T-cell (primary cell): ENCODE results near the gene ZNF778. TPM values are rescaled to one million over a fixed set of nuclear protein-coding genes. Genes with fewer than 3 reads are reported as not detected.

Source experiments
- ATAC-seq, 4 experiments: fragments of 200-7000 bp in 3 of 4; fragments of 150-1000 bp in 1 of 4; cut with Tn5 transposase; replicated peaks in 1 of 4; 1 replicate in 3 of 4; 2 replicates in 1 of 4; pipeline ENCODE4 v1.10.0; 2021; ENCODE audit warnings: moderate library complexity in 3 of 4, mild to moderate bottlenecking in 2 of 4, moderate number of reproducible peaks in 1 of 4
- CTCF ChIA-PET, 2 donors: fragments of 300-600 bp; sonication (Branson Sonifier 250); formaldehyde crosslinking; loops; one replicate each; lab custom pipeline; 2022; ENCODE audit warnings: antibody characterized with exemption in 2 of 2; lab: Charles Lee
- POLR2A ChIA-PET, 2 donors: fragments of 300-600 bp; sonication (Branson Sonifier 250); formaldehyde crosslinking; loops; one replicate each; lab custom pipeline; 2022; ENCODE audit warnings: antibody characterized with exemption in 2 of 2; lab: Charles Lee
- DNase-seq, 35 experiments: peaks; one replicate each; pipeline versions ENCODE4 v3.0.0 to v3.0.0-alpha.2; 2013 to 2023
- H3K27ac ChIP-seq: one replicate; pipeline ENCODE4 v1.5.1; 2013; ENCODE audit warnings: low read length
- H3K27me3 ChIP-seq, 2 experiments: replicated peaks in 1 of 2; 1 replicate in 1 of 2; 2 replicates in 1 of 2; pipeline versions ENCODE4 v1.6.1 to v1.7.0; 2013; ENCODE audit warnings: low read length in 1 of 2, mixed read lengths in 1 of 2; ENCODE audit not compliant: control insufficient read depth in 2 of 2, insufficient read depth in 2 of 2; ENCODE audit errors: extremely low read depth in 1 of 2
- H3K36me3 ChIP-seq, 2 donors: 1 replicate in 1 of 2; 2 replicates in 1 of 2; pipeline versions ENCODE4 v1.6.1 to v1.7.0; 2013; ENCODE audit warnings: low read length in 1 of 2; ENCODE audit not compliant: control insufficient read depth in 2 of 2, insufficient read depth in 1 of 2; ENCODE audit errors: extremely low read depth in 1 of 2
- H3K4me1 ChIP-seq, 2 experiments: 1 replicate in 1 of 2; 2 replicates in 1 of 2; pipeline versions ENCODE4 v1.6.1 to v1.7.0; 2013; ENCODE audit warnings: low read length in 2 of 2, mixed read lengths in 1 of 2; ENCODE audit not compliant: insufficient read depth in 2 of 2, control insufficient read depth in 1 of 2; ENCODE audit errors: extremely low read depth in 1 of 2
- H3K4me3 ChIP-seq, 2 donors: 1 replicate in 1 of 2; 2 replicates in 1 of 2; pipeline versions ENCODE4 v1.5.1 to v1.7.0; 2013; ENCODE audit warnings: mild to moderate bottlenecking in 2 of 2, low read length in 1 of 2, moderate library complexity in 1 of 2; ENCODE audit not compliant: control insufficient read depth in 1 of 2; ENCODE audit errors: extremely low read depth in 1 of 2
- H3K9me3 ChIP-seq: 2 replicates; pipeline ENCODE4 v1.7.0; 2013
- H3K27ac Mint-ChIP-seq, 2 donors: one replicate each; pipeline ENCODE4 v1.8.0; 2020 to 2021; ENCODE audit warnings: mild to moderate bottlenecking in 2 of 2, mixed read lengths in 2 of 2
- H3K27me3 Mint-ChIP-seq, 2 donors: one replicate each; pipeline ENCODE4 v1.8.0; 2021 to 2022; ENCODE audit warnings: mixed read lengths in 2 of 2
- H3K36me3 Mint-ChIP-seq: one replicate; pipeline ENCODE4 v1.8.0; 2021; ENCODE audit warnings: mixed read lengths
- H3K4me1 Mint-ChIP-seq, 3 donors: one replicate each; pipeline ENCODE4 v1.8.0; 2020 to 2022; ENCODE audit warnings: mixed read lengths in 3 of 3, mild to moderate bottlenecking in 1 of 3
- H3K4me3 Mint-ChIP-seq, 3 donors: one replicate each; pipeline ENCODE4 v1.8.0; 2020 to 2022; ENCODE audit warnings: mild to moderate bottlenecking in 3 of 3, mixed read lengths in 3 of 3, moderate library complexity in 3 of 3
- H3K9me3 Mint-ChIP-seq, 3 donors: one replicate each; pipeline ENCODE4 v1.8.0; 2020 to 2022; ENCODE audit warnings: mixed read lengths in 3 of 3
- WGBS: methylation state at CpG from one replicate; pipeline ENCODE4 v1.1.5; 2013; ENCODE audit warnings: missing lambda C conversion rate; ENCODE audit not compliant: insufficient coverage; 5-methylcytosine and 5-hydroxymethylcytosine counted together
- total RNA-seq, 35 experiments: library from RNA in 6 of 35; stranded (reverse) in 6 of 35; fragments of 120-200 nt in 1 of 35; gene quantifications; one replicate each; pipeline versions ENCODE4 v1.2.1 to v1.2.4 and lab custom pipeline; 2013 to 2026

Gene ZNF778
- total RNA-seq, 5 donors from 2014 or later (not counting 1 experiment from before 2014, with no cell fraction given): 6.0 to 16.3 (median 13.6) TPM

DNA sequence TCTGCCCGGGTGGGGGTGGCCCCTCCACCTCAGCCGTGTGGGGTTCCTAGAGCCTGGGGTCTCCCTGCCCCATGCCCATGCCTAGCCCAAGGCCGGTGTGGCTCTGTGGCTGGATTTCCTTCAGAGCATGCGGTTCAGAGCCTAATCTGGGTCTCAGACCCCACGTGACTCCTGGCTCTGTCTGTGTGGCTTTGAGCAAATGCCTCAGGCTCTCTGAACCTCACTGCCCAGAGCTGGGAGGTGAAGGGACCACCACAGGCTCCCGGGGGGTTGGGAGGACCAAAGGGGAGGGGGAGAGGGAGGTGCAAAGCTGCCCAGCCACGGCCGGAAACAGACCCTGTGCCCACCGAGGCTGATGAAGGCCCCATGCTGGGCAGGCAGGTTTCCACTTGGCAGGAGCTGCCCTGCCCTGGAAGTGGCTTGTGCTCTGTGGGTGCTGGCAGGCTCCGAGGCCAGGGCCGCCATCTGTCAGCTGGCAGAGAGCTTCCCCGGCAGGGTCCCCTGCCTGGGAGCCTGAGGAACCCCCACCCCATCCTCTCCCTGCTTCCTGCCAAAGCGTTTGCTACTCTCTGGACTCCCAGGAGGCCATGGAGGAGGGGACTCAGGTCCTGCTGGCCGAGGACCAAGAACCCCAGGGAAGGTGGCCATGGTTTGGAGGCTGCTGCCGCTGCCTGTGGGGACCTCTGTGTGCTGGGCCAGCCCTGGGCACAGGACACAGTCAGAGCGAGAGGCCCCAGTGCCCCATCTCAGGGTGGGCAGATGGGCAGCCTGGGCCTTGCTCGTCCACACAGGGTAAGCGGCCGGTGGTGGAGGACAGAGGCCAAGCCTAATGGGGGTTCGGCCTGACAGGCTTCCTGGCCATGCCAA is 42.0 kb upstream of the ZNF778 start:
- Histone ChIP-seq H3K27ac (no peak overlapping the region), H3K36me3 (no peaks in the 10 kb centered on the region), H3K27me3 (peaks cover 0 to 19% of the 10 kb centered on the region in 2 experiments), H3K4me3 (no peak overlapping the region), H3K9me3 (no peaks in the 10 kb centered on the region), H3K4me1 (peaks cover 5 to 15% of the 10 kb centered on the region in 2 experiments)
- POLR2A ChIA-PET: no interaction called here
- Mint-ChIP-seq H3K4me1 (peaks cover 5 to 7% (median 6%) of the 10 kb centered on the region in 3 donors), H3K4me3 (no peak overlapping the region), H3K36me3 (no peaks in the 10 kb centered on the region), H3K9me3 (no peaks in the 10 kb centered on the region), H3K27ac (no peak overlapping the region), H3K27me3 (peaks cover 0 to 1% of the 10 kb centered on the region in 2 donors)
- ATAC-seq (no peak), DNase-seq (no peak)
- CTCF ChIA-PET: no interaction called here
- 55% methylated on average over 18 of the region's 20 CpGs for WGBS

DNA sequence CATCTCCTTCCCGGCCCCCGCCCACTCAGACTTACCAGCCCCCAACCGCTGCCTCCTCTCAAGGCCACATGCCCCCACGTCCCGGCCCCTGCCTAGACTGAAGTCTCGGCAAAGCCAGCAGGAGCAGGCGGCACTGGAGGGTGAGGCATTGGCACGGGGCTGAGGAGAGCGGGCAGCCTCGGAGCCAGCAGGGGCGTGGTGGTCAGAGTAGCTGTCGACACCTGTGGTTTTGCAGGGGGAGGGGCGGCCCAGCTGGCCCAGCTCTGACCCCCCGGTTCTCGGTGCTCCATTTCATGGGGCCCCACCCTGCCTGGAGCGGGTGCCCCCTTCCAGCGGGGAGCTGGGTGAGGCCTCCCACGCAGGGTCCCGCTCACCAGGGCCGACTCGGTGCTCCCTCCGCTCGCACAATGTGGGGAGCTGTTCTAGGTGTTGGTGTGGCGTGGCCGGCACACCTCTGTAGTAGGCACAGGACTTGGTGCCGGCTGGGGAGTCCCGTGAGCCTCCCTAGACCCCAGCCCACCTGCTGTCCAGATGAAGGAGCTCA is 41.3 kb upstream of the ZNF778 start:
- Histone ChIP-seq H3K4me3 (no peak overlapping the region), H3K27ac (no peak overlapping the region), H3K4me1 (peaks cover 0 to 10% of the 10 kb centered on the region in 2 experiments), H3K27me3 (peaks cover 0 to 15% of the 10 kb centered on the region in 2 experiments), H3K36me3 (no peaks in the 10 kb centered on the region), H3K9me3 (no peaks in the 10 kb centered on the region)
- POLR2A ChIA-PET: no interaction called here
- H3K36me3 Mint-ChIP-seq: no peaks in the 10 kb centered on the region
- H3K4me3 Mint-ChIP-seq: no peak overlapping the region
- H3K27ac Mint-ChIP-seq: no peak overlapping the region
- peaks cover 2 to 4% (median 3%) of the 10 kb centered on the region in 3 donors for H3K4me1 Mint-ChIP-seq
- no peaks in the 10 kb centered on the region for H3K27me3 Mint-ChIP-seq
- no peaks in the 10 kb centered on the region for H3K9me3 Mint-ChIP-seq
- DNase-seq (no peak), ATAC-seq (no peak)
- 84% methylated on average over 18 of the region's 27 CpGs for WGBS
- CTCF ChIA-PET: interaction anchor here in 1 of 2 donors (0.6 kb wide), 1 partner anchor 164 kb away, joined by 9 read pairs; no protein-coding TSS in a partner anchor

DNA sequence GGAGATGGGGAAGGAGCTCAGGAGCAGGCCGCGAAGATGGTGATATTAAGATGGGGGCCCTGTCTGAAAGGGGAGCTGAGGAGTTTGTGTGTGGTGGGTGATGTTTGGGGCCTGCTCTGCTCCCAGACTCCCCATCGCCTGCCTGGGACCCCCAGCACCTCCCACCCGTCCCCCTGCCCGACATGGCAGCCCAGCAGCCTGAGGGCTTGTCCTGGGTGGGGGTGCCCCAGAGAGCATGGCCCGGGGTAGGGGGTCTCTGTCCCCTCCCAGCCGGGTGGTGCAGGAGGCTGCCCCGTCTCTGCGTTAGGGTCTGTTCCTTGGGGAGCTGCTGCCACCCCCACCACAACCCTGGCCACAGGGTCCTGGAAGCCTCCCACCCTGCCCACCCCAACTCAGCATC is 40.8 kb upstream of the ZNF778 start:
- POLR2A ChIA-PET: no interaction called here
- DNase-seq: no peak
- Histone ChIP-seq H3K27me3 (peaks cover 0 to 18% of the 10 kb centered on the region in 2 experiments), H3K9me3 (no peaks in the 10 kb centered on the region), H3K27ac (no peak overlapping the region), H3K36me3 (no peaks in the 10 kb centered on the region), H3K4me1 (peaks cover 0 to 9% of the 10 kb centered on the region in 2 experiments), H3K4me3 (no peak overlapping the region)
- no peak for ATAC-seq
- 98% methylated on average over 6 of the region's 9 CpGs for WGBS
- Mint-ChIP-seq H3K27me3 (no peaks in the 10 kb centered on the region), H3K4me3 (no peak overlapping the region), H3K9me3 (no peaks in the 10 kb centered on the region), H3K4me1 (peaks cover 4 to 8% (median 6%) of the 10 kb centered on the region in 3 donors), H3K36me3 (no peaks in the 10 kb centered on the region), H3K27ac (no peak overlapping the region)
- CTCF ChIA-PET: interaction anchor here in 1 of 2 donors (0.6 kb wide), 1 partner anchor 164 kb away, joined by 9 read pairs; no protein-coding TSS in a partner anchor

DNA sequence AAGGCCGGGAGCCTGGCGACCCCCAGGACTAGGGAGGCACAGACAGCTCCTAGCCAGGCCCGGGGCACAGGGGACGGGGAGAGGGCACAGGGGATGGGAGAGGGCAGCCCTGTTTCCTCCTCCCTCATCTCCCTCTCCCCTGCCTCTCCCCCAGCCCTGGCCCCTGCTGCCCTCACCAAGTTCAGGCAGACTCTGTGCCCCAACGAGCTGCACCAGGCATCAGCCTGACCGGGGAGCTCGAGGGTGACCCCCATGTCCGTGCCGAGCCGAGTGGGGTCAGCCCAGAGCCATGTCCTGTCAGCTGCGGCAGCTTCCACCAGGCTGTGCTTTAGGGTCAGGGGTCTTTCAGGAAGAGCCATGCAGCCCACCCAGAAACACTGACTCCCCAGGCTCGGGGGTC is 40.0 kb upstream of the ZNF778 start:
- ChIA-PET POLR2A (no interaction called here), CTCF (no interaction called here)
- 79% methylated on average over 8 of the region's 12 CpGs for WGBS
- DNase-seq (no peak), ATAC-seq (no peak)
- no peaks in the 10 kb centered on the region for H3K9me3 ChIP-seq
- Mint-ChIP-seq H3K36me3 (no peaks in the 10 kb centered on the region), H3K27me3 (no peaks in the 10 kb centered on the region), H3K9me3 (no peaks in the 10 kb centered on the region), H3K4me3 (no peak overlapping the region), H3K27ac (no peak overlapping the region), H3K4me1 (peaks cover 4 to 11% (median 7%) of the 10 kb centered on the region in 3 donors)
- H3K27ac ChIP-seq: no peak overlapping the region
- H3K27me3 ChIP-seq: peaks cover 0 to 18% of the 10 kb centered on the region in 2 experiments
- no peaks in the 10 kb centered on the region for H3K36me3 ChIP-seq
- H3K4me1 ChIP-seq: peaks cover 0 to 8% of the 10 kb centered on the region in 2 experiments
- no peak overlapping the region for H3K4me3 ChIP-seq

DNA sequence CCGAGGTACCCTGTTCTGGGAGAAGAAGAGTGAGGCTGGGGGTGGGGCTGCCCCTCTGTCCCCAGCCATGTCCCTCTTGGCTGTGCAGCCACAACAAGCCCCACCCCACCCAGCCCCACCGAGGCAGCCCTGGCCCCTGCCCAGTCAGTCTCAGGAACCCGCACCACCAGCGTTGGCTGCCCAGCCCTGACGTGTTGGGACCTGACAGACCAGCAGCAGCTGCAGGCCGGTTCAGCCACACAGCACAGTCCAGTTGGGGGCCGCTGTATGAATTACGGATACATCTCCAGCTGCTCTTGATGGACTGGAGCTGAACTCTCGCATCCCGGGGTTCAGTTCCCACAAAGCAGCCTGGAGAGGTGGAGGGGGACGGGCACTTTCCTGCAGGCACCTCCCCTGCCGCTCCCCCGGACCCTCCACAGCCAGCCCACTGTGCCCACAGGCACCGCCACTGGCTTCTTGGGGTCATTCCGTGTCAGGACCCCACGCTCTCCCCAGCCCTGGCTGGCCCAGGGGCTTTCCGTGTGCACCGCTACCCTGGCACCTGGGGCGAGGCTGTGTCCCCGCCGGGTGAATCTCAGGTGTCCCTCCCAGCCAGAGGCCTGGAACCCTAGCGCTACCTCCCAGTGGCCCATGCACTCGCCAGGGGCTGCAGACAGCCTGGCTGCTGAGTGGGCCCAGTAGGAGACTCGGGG is 38.9 kb upstream of the ZNF778 start:
- H3K36me3 ChIP-seq: no peaks in the 10 kb centered on the region
- peaks cover 0 to 18% of the 10 kb centered on the region in 2 experiments for H3K27me3 ChIP-seq
- Mint-ChIP-seq H3K4me3 (no peak overlapping the region), H3K4me1 (peaks cover 6 to 11% (median 9%) of the 10 kb centered on the region in 3 donors), H3K27me3 (no peaks in the 10 kb centered on the region), H3K36me3 (no peaks in the 10 kb centered on the region), H3K9me3 (no peaks in the 10 kb centered on the region), H3K27ac (no peak overlapping the region)
- ATAC-seq: no peak
- peaks cover 0 to 8% of the 10 kb centered on the region in 2 experiments for H3K4me1 ChIP-seq
- no peak overlapping the region for H3K4me3 ChIP-seq
- WGBS: 85% methylated on average over 24 of the region's 24 CpGs
- no peaks in the 10 kb centered on the region for H3K9me3 ChIP-seq
- no peak overlapping the region for H3K27ac ChIP-seq
- POLR2A ChIA-PET: no interaction called here
- CTCF ChIA-PET: no interaction called here
- DNase-seq: no peak

DNA sequence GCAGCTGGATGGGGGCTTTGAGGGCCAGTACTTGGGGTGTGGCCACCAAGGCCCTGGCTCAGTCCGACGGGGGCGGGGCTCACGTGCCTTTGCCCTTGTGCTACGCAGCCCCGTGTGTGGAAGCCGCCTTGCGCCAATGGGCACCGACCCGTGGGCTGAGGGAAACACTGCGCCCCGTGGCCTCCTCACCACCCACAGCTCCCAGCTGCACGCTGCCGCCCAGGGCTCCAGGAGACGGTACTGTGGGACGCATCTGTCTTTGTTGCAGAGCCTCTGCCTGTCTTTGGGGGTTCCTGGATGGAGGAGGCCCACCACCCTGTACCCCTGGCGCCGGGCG is 38.4 kb upstream of the ZNF778 start:
- ChIA-PET CTCF (no interaction called here), POLR2A (no interaction called here)
- H3K9me3 Mint-ChIP-seq: no peaks in the 10 kb centered on the region

More for the DNA sequence above, 38.4 kb upstream of the ZNF778 start:
- Histone ChIP-seq H3K9me3 (no peaks in the 10 kb centered on the region), H3K4me1 (peaks cover 0 to 8% of the 10 kb centered on the region in 2 experiments), H3K36me3 (no peaks in the 10 kb centered on the region), H3K4me3 (no peak overlapping the region), H3K27me3 (peaks cover 0 to 18% of the 10 kb centered on the region in 2 experiments), H3K27ac (no peak overlapping the region)
- WGBS: 83% methylated on average over 12 of the region's 19 CpGs
- no peak overlapping the region for H3K4me3 Mint-ChIP-seq
- H3K4me1 Mint-ChIP-seq: peaks cover 6 to 11% (median 9%) of the 10 kb centered on the region in 3 donors
- no peak overlapping the region for H3K27ac Mint-ChIP-seq
- H3K36me3 Mint-ChIP-seq: no peaks in the 10 kb centered on the region
- ATAC-seq (no peak), DNase-seq (no peak)
- H3K27me3 Mint-ChIP-seq: no peaks in the 10 kb centered on the region
